Articular chondrocyte of knee joint (primary cell): Measurements from ENCODE around the gene LPO. TPM values are rescaled to one million over a fixed set of nuclear protein-coding genes. Genes with fewer than 3 reads are reported as not detected.

Experiments used
- total RNA-seq: library from RNA; depleted of rRNA; stranded (reverse); fragments of >200 nt; gene quantifications from 2 replicates; pipeline ENCODE4 v1.2.3, GENCODE V29; 2012

LPO gene
- total RNA-seq: under 0.01 TPM in 1 of 2 replicates, not detected in the other

GRCh38 chr17:58238147-58238634, at the start of gene LPO:
LPO (plus strand) TSS chr17:58238584; CDS start chr17:58242980, 4,396 bp downstream.

GRCh38 chr17:58192612-58193011, 45.8 kb upstream of the LPO start, which contains the start of gene EPX:
EPX (plus strand) TSS chr17:58192726; CDS start chr17:58192847, 121 bp downstream.

GRCh38 chr17:58219007-58219788, 19.2 kb upstream of the LPO start, which contains the start of gene MKS1:
MKS1 (minus strand) TSS chr17:58219255; CDS start chr17:58219230, 25 bp downstream.

GRCh38 chr17:58280480-58281217, 42.3 kb downstream of the LPO start, which contains the start of gene MPO:
MPO (minus strand) TSS chr17:58280935; CDS start chr17:58280758, 177 bp downstream.

Other genes starting within 250 kb of the LPO start
- gene SRSF1, start 231.3 kb upstream of the LPO start, total RNA-seq: 263 and 290 TPM in 2 replicates
- 16.5 and 19.9 TPM in 2 replicates for gene DYNLL2, start 155.2 kb upstream of the LPO start, total RNA-seq
- not detected in 2 replicates for gene OR4D1, start 90.2 kb upstream of the LPO start, total RNA-seq
- not detected in 2 replicates for gene OR4D2, start 71.6 kb upstream of the LPO start, total RNA-seq
- not detected in 2 replicates for gene EPX, start 45.9 kb upstream of the LPO start, total RNA-seq
- gene MKS1, start 19.3 kb upstream of the LPO start, total RNA-seq: 11.9 and 12.8 TPM in 2 replicates
- 0.11 and 0.26 TPM in 2 replicates for gene MPO, start 42.4 kb downstream of the LPO start, total RNA-seq
- 0.76 and 2.9 TPM in 2 replicates for gene TSPOAP1, start 90.2 kb downstream of the LPO start, total RNA-seq
- gene SUPT4H1, start 113.6 kb downstream of the LPO start, total RNA-seq: 38.2 and 44.0 TPM in 2 replicates
- 0.26 TPM in 1 of 2 replicates, not detected in the other for gene RNF43, start 178.9 kb downstream of the LPO start, total RNA-seq
- gene HSF5, start 249.8 kb downstream of the LPO start, total RNA-seq: 0.13 TPM in 1 of 2 replicates, not detected in the other